Heart right ventricle (tissue), 16 donors: ENCODE data around the gene GYG2. TPM values are rescaled to one million over a fixed set of nuclear protein-coding genes. Genes with fewer than 3 reads are reported as not detected.
"Not testable (repeated sequence)": the region's sequence is repeated elsewhere in the genome, so short reads cannot be mapped to it uniquely, and the experiment has no call there.

ENCODE experiments used
- ATAC-seq, 8 donors: fragments of 200-7000 bp; cut with Tn5 transposase; one replicate each; pipeline ENCODE4 v1.9.1; 2020; ENCODE audit warnings: mild to moderate bottlenecking in 8 of 8, moderate library complexity in 8 of 8, moderate number of reproducible peaks in 1 of 8
- DNase-seq, 2 donors: peaks; one replicate each; pipeline ENCODE4 v3.0.0-alpha.2; 2020
- H3K27ac ChIP-seq, 10 donors: fragments of 200-600 bp; sonication (generic) in 2 of 10; one replicate each; pipeline versions ENCODE4 v1.5.0 to v1.8.0; 2020 to 2022; ENCODE audit warnings: mild to moderate bottlenecking in 3 of 10
- H3K27me3 ChIP-seq, 7 donors: fragments of 200-600 bp; one replicate each; pipeline ENCODE4 v1.8.0; 2021 to 2022; ENCODE audit warnings: mild to moderate bottlenecking in 2 of 7
- H3K36me3 ChIP-seq, 9 donors: fragments of 200-600 bp; sonication (generic) in 1 of 9; one replicate each; pipeline versions ENCODE4 v1.5.0 to v1.8.0; 2020 to 2022; ENCODE audit warnings: mild to moderate bottlenecking in 2 of 9
- H3K4me1 ChIP-seq, 9 donors: fragments of 200-600 bp; sonication (generic) in 1 of 9; one replicate each; pipeline versions ENCODE4 v1.5.0 to v1.8.0; 2020 to 2022; ENCODE audit warnings: mild to moderate bottlenecking in 4 of 9
- H3K4me3 ChIP-seq, 10 donors: fragments of 200-600 bp; sonication (generic) in 2 of 10; one replicate each; pipeline versions ENCODE4 v1.5.0 to v1.8.0; 2020 to 2022; ENCODE audit warnings: mild to moderate bottlenecking in 7 of 10, moderate library complexity in 2 of 10
- H3K9me3 ChIP-seq, 11 donors: fragments of 200-600 bp in 10 of 11; sonication (generic) in 2 of 11; one replicate each; pipeline versions ENCODE4 v1.5.0 to v1.8.0; 2013 to 2022; ENCODE audit warnings: mild to moderate bottlenecking in 2 of 11, control low read depth in 1 of 11, moderate library complexity in 1 of 11
- CTCF ChIP-seq, 9 donors: fragments of 200-600 bp; sonication (generic) in 2 of 9; IDR thresholded peaks; one replicate each; pipeline versions ENCODE4 v1.5.0 to v1.8.0; 2021 to 2022; ENCODE audit warnings: antibody characterized with exemption in 9 of 9, mild to moderate bottlenecking in 5 of 9, moderate library complexity in 1 of 9
- WGBS, 2 donors: extraction: QIAGEN DNeasy Blood & Tissue Kit; methylation state at CpG; one replicate each; pipeline ENCODE4 v1.1.7; 2013; ENCODE audit warnings: inconsistent platforms in 1 of 2; 5-methylcytosine and 5-hydroxymethylcytosine counted together
- intact Hi-C, 10 donors: fragments of 100-400 bp; cut with DNase I; formaldehyde crosslinking; loops; one replicate each; pipeline versions ENCODE4 v1.11.1 to v1.14.2; 2022
- polyA plus RNA-seq, 2 donors: library from polyadenylated mRNA; stranded (reverse); fragments of 200-250 nt; gene quantifications; one replicate each; pipeline ENCODE4 v1.2.3, GENCODE V29; 2013
- total RNA-seq, 10 donors: library from RNA; stranded (reverse); fragmentation: NEBNext Ultra II Directional in 3 of 10; extraction: Animal tissue kit (Norgen Biotek cat#: 25700) in 3 of 10; gene quantifications; one replicate each; pipeline versions ENCODE4 v1.2.1 to v1.2.4, GENCODE V29; 2021 to 2023
- donor health status: Arrhythmogenic right ventricular cardiomyopathy.
- donor health status: ischemic (EF 13 %, LVEDD 7.1; RV severe dilation, severe dysfunction).
- donor health status: healthy with polysubstance abuse.
- donor health status: DM: no; HTN: yes; CAD: no.
- donor health status: DM: no; HTN: no; CAD: no.
- donor health status: ischemic (EF 25% LVEDD 6.9; RV normal size, moderate dysfunction).
- donor health status: ischemic (EF 25% LVEDD 5.7; RV mildly dilated, moderate dysfunction).
- donor health status: healthy.
- donor health status: DM: yes; HTN: yes; CAD: no.
- donor health status: Ischemic cardiomyopathy.
- donor health status: ischemic (EF 35%, LVEDD 5.7; RV mildly dilated, moderate dysfunction).
- donor health status: nonischemic (EF 11% LVEDD 7.7; RV severe dilation, severe dysfunction).
- donor health status: DM: yes; HTN: yes; CAD: no.
- donor health status: PGD.
- donor health status: ischemic (EF 29% LVEDD 5.4; RV normal size, mild dysfunction).
- donor health status: nonischemic (EF 23%, LVEDD 6.1; RV moderate dilation, normal function).

The GYG2 gene
- total and polyA plus RNA-seq, 12 donors = 0.32 to 6.8 (median 1.1) TPM

- H3K27me3 ChIP-seq = peaks cover 0 to 11% (median 0%) of the 10 kb centered on the region in 7 donors
- H3K9me3 ChIP-seq = no peaks in the 10 kb centered on the region
- H3K4me3 ChIP-seq = no peak overlapping the region
- intact Hi-C loops = loop anchor here in 7 of 10 donors (5.0 to 10.0 kb wide), 6 partner anchors 106 to 1356 kb away; partner anchors contain the start of gene ASMTL (in 2 of the 7)
- DNase-seq (no peak), ATAC-seq (no peak)
- H3K4me1 ChIP-seq = peaks cover 0 to 4% (median 0%) of the 10 kb centered on the region in 9 donors
- no peaks in the 10 kb centered on the region for H3K36me3 ChIP-seq
- TF ChIP-seq CTCF (IDR thresholded peaks at IDR 0.05) = no peak
- H3K27ac ChIP-seq = no peak overlapping the region
- WGBS, 2 donors = 76 to 84% methylated on average over 5 of the region's 5 CpGs
Measured at GRCh38 chrX:2811271-2811670, 17.5 kb upstream of the GYG2 start.

- not testable (repeated sequence) for H3K4me1 ChIP-seq, H3K9me3 ChIP-seq, H3K27ac ChIP-seq, H3K36me3 ChIP-seq, H3K4me3 ChIP-seq
- intact Hi-C loops = loop anchor here in 7 of 10 donors (2.0 to 10.0 kb wide), 7 partner anchors 108 to 1358 kb away; partner anchors contain the start of gene ASMTL (in 2 of the 7)
- ATAC-seq (peak in 6 of 8 donors; percentile 33 to 78 (median 48)), DNase-seq (peak in 1 of 2 donors; percentile 19)
- peaks cover 0 to 14% (median 0%) of the 10 kb centered on the region in 7 donors for H3K27me3 ChIP-seq
- TF ChIP-seq CTCF (IDR thresholded peaks at IDR 0.05) = peak in 8 of 9 donors; percentile 27 to 65 (median 58)
- WGBS, 2 donors = 27 to 30% methylated on average over 13 to 15 of the region's 16 CpGs
Measured at GRCh38 chrX:2812161-2812907, 16.4 kb upstream of the GYG2 start.

GRCh38 chrX:2817036-2817435, 11.7 kb upstream of the GYG2 start:
- no peaks in the 10 kb centered on the region for H3K9me3 ChIP-seq
- 77 to 82% methylated on average over 2 of the region's 2 CpGs for WGBS, 2 donors
- no peak overlapping the region for H3K27ac ChIP-seq
- no peak for DNase-seq
- intact Hi-C loops = loop anchor here in 5 of 10 donors (5.0 to 10.0 kb wide), 5 partner anchors 112 to 1362 kb away; partner anchors contain the start of gene ASMTL (in 2 of the 5)
- peaks cover 0 to 28% (median 0%) of the 10 kb centered on the region in 7 donors for H3K27me3 ChIP-seq
- H3K4me1 ChIP-seq = peaks cover 0 to 4% (median 0%) of the 10 kb centered on the region in 9 donors
- TF ChIP-seq CTCF (IDR thresholded peaks at IDR 0.05) = no peak
- no peaks in the 10 kb centered on the region for H3K36me3 ChIP-seq
- no peak overlapping the region for H3K4me3 ChIP-seq
- no peak for ATAC-seq

- TF ChIP-seq CTCF (IDR thresholded peaks at IDR 0.05) = peak in 8 of 9 donors; percentile 13 to 59 (median 48)
- no peaks in the 10 kb centered on the region for H3K36me3 ChIP-seq
- DNase-seq = no peak
- H3K27ac ChIP-seq = no peak overlapping the region
- 44% methylated on average over 9 of the region's 9 CpGs for whole genome bisulfite sequencing, 2 donors
- peaks cover 0 to 27% (median 0%) of the 10 kb centered on the region in 7 donors for H3K27me3 ChIP-seq
- H3K9me3 ChIP-seq = no peaks in the 10 kb centered on the region
- intact Hi-C loops = loop anchor here in 5 of 10 donors (5.0 to 10.0 kb wide), 5 partner anchors 115 to 1365 kb away; partner anchors contain the start of gene ASMTL (in 2 of the 5)
- H3K4me1 ChIP-seq = no peaks in the 10 kb centered on the region
- H3K4me3 ChIP-seq = no peak overlapping the region
- ATAC-seq = no peak
Measured at GRCh38 chrX:2819345-2820135, 9.2 kb upstream of the GYG2 start.
